Lung (tissue), 12 donors: ENCODE measurements around the gene CDK5RAP2. TPM values are rescaled to one million over a fixed set of nuclear protein-coding genes. Genes with fewer than 3 reads are reported as not detected.

Source experiments
- ATAC-seq: fragments of 200-7000 bp; cut with Tn5 transposase; one replicate; pipeline ENCODE4 v1.9.1; 2020; ENCODE audit warnings: moderate number of reproducible peaks; ENCODE audit not compliant: insufficient read depth, low FRiP score
- DNase-seq, 3 donors: peaks; one replicate each; pipeline ENCODE4 v3.0.0-alpha.2; 2013 to 2017
- H3K27ac ChIP-seq, 2 donors: one replicate each; pipeline ENCODE4 v1.5.1; 2013; ENCODE audit warnings: mild to moderate bottlenecking in 2 of 2, moderate library complexity in 2 of 2, control low read depth in 1 of 2, inconsistent platforms in 1 of 2, low read depth in 1 of 2, low read length in 1 of 2
- H3K27me3 ChIP-seq, 3 donors: one replicate each; pipeline ENCODE4 v1.5.1; 2013; ENCODE audit warnings: low read length in 2 of 3; ENCODE audit not compliant: control insufficient read depth in 3 of 3, insufficient read depth in 3 of 3
- H3K36me3 ChIP-seq, 4 donors: one replicate each; pipeline ENCODE4 v1.5.1; 2013; ENCODE audit warnings: low read length in 4 of 4, mild to moderate bottlenecking in 1 of 4, moderate library complexity in 1 of 4; ENCODE audit not compliant: control insufficient read depth in 4 of 4, insufficient read depth in 4 of 4
- H3K4me1 ChIP-seq, 5 donors: one replicate each; pipeline ENCODE4 v1.5.1; 2013; ENCODE audit warnings: low read length in 5 of 5, mild to moderate bottlenecking in 2 of 5, moderate library complexity in 1 of 5; ENCODE audit not compliant: control insufficient read depth in 5 of 5, insufficient read depth in 5 of 5
- H3K4me3 ChIP-seq: one replicate; pipeline ENCODE4 v1.5.1; 2013; ENCODE audit warnings: mild to moderate bottlenecking, control low read depth, moderate library complexity
- H3K9ac ChIP-seq, 2 donors: one replicate each; pipeline ENCODE4 v1.5.1; 2013; ENCODE audit warnings: low read length in 2 of 2, control low read depth in 1 of 2; ENCODE audit not compliant: insufficient read depth in 1 of 2
- H3K9me3 ChIP-seq, 4 donors: one replicate each; pipeline ENCODE4 v1.5.1; 2013; ENCODE audit warnings: low read length in 3 of 4, mild to moderate bottlenecking in 1 of 4, moderate library complexity in 1 of 4; ENCODE audit not compliant: control insufficient read depth in 4 of 4, insufficient read depth in 3 of 4
- WGBS, 2 donors: extraction: QIAGEN DNeasy Blood & Tissue Kit; methylation state at CpG; one replicate each; pipeline ENCODE4 v1.1.7; 2013; 5-methylcytosine and 5-hydroxymethylcytosine counted together
- polyA plus RNA-seq, 2 donors: library from polyadenylated mRNA; stranded (reverse); fragments of 200-250 nt; gene quantifications; one replicate each; pipeline ENCODE4 v1.2.1, GENCODE V29; 2013
- total RNA-seq, 2 donors: library from RNA; depleted of rRNA in 1 of 2; stranded (reverse); fragments of >200 nt in 1 of 2; gene quantifications; one replicate each; pipeline ENCODE4 v1.2.1, GENCODE V29; 2014 to 2021
- TF ChIP-seq, protein P1 (sequence below): IDR thresholded peaks from 2 replicates; pipeline ENCODE4 v1.5.1; 2012; ENCODE audit warnings: mild to moderate bottlenecking; ENCODE audit errors: control extremely low read depth, extremely low read depth
- donor health status: control.
- donor health status: control.
- donor health status: Bipolar disorder and iron deficiency.
- donor health status: healthy.
- donor health status: DM: yes; HTN: yes; CAD: no.

Gene CDK5RAP2
- total and polyA plus RNA-seq, 4 donors: 25.6 to 65.7 (median 35.9) TPM

DNA sequence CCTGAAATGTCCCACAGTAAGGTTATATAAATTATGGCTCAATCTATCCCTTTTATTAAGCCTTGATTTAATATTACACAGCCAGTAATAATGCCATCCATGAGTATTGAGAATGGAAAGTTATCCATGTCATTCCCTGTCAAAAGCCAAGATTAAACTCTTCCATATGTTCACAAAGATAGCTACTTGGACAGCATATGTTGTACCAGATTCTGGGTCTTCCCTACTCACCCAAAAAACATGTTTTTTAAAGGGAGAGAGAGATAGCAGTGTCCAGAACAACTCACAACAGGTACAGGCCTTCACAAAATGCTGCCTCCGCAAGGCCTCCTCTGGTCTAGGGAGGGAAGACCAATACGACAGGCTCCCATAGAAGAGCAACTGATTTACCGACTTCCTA, 15.4 kb downstream of the CDK5RAP2 start:
- no peak overlapping the region for H3K9ac ChIP-seq
- peaks cover 13 to 39% (median 24%) of the 10 kb centered on the region in 4 donors for H3K36me3 ChIP-seq
- no peaks in the 10 kb centered on the region for H3K27me3 ChIP-seq
- TF ChIP-seq, protein P1, sequence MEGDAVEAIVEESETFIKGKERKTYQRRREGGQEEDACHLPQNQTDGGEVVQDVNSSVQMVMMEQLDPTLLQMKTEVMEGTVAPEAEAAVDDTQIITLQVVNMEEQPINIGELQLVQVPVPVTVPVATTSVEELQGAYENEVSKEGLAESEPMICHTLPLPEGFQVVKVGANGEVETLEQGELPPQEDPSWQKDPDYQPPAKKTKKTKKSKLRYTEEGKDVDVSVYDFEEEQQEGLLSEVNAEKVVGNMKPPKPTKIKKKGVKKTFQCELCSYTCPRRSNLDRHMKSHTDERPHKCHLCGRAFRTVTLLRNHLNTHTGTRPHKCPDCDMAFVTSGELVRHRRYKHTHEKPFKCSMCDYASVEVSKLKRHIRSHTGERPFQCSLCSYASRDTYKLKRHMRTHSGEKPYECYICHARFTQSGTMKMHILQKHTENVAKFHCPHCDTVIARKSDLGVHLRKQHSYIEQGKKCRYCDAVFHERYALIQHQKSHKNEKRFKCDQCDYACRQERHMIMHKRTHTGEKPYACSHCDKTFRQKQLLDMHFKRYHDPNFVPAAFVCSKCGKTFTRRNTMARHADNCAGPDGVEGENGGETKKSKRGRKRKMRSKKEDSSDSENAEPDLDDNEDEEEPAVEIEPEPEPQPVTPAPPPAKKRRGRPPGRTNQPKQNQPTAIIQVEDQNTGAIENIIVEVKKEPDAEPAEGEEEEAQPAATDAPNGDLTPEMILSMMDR: no peak
- DNase-seq (no peak), ATAC-seq (no peak)
- no peak overlapping the region for H3K27ac ChIP-seq
- no peak overlapping the region for H3K4me3 ChIP-seq
- WGBS, 2 donors: 99 to 100% methylated on average over 3 of the region's 3 CpGs
- H3K9me3 ChIP-seq: no peaks in the 10 kb centered on the region
- H3K4me1 ChIP-seq: peaks cover 0 to 2% (median 0%) of the 10 kb centered on the region in 5 donors

DNA sequence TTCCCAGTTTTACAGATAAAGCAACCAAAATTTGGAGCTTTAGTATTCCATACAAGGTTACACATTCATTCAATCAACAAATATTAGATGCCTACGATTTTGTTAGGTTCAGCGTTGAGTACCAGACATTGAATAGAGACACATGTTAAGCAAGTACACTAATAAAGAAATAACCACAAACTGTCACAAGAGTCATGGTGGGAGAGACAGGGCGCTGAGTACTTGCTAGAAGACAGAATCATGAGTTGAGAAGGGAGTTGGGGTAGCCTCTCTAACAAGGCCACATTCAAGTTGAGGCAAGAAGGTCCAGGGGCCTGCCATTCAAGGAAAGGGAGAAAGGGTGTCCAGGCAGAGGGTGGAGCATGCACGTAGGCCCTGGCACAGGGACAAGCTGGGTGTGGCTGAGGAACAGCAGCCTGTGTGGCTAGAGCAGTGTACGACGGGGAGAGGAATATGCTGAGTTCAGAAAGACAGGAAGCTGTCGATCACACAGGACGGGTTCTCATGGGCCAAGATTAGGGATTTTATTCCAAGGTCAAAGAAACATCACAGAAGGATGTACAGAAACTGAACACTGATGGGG, 17.0 kb downstream of the CDK5RAP2 start:
- H3K36me3 ChIP-seq: peaks cover 7 to 32% (median 17%) of the 10 kb centered on the region in 4 donors
- no peak for ATAC-seq
- H3K4me1 ChIP-seq: peaks cover 0 to 2% (median 0%) of the 10 kb centered on the region in 5 donors
- DNase-seq: no peak
- H3K9ac ChIP-seq: no peak overlapping the region
- H3K4me3 ChIP-seq: no peak overlapping the region
- 50 to 60% methylated on average over 8 of the region's 8 CpGs for WGBS, 2 donors
- TF ChIP-seq, protein P1: no peak
- no peaks in the 10 kb centered on the region for H3K9me3 ChIP-seq
- no peaks in the 10 kb centered on the region for H3K27me3 ChIP-seq
- no peak overlapping the region for H3K27ac ChIP-seq

DNA sequence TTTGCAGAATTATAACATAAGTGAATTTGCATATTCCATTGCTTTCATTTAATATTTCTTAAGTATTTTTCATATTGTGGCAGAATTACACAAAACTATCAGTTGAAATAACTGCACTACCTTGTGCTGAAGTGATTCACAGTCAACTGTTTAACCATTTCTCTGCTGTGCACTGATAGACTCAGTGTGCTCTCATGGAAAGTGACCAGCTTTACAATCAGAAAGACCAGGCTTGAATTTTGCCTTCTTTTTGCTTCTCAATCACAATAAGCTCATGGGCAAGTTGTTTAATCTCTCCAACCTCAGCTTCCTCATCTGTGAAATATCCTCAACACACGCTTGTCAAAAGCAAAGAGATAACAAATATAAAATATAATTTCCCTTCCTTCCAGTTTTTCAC, 18.3 kb downstream of the CDK5RAP2 start:
- Histone ChIP-seq H3K9me3 (no peaks in the 10 kb centered on the region), H3K9ac (no peak overlapping the region), H3K4me1 (peaks cover 0 to 2% (median 0%) of the 10 kb centered on the region in 5 donors), H3K4me3 (no peak overlapping the region), H3K27ac (no peak overlapping the region), H3K27me3 (no peaks in the 10 kb centered on the region), H3K36me3 (peaks cover 3 to 24% (median 14%) of the 10 kb centered on the region in 4 donors)
- DNase-seq (no peak), ATAC-seq (no peak)
- TF ChIP-seq, protein P1: no peak
- WGBS, 2 donors: 74 to 86% methylated on average over 1 of the region's 1 CpG

DNA sequence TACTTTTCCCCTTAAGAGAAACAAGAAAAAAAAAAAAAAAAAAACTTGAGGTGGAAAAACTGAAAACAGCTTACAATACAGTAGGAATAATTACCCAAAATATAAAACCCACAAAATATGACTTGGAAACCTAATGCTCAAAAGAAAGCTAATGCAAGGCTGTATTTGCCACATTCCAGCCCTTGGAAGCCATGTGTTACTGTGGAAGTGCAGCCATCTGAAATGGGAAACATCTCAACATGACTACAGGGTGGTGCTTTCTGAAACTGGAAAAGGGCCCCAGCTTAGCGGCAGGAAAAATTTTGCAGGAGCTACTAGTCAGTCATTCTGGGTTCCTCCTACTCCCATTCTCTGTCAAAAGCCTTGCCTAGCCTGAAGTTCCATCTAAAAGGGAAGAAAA, 20.4 kb downstream of the CDK5RAP2 start:
- Histone ChIP-seq H3K36me3 (peaks cover 3 to 10% (median 8%) of the 10 kb centered on the region in 4 donors), H3K9me3 (no peaks in the 10 kb centered on the region), H3K9ac (no peak overlapping the region), H3K27me3 (no peaks in the 10 kb centered on the region), H3K4me3 (no peak overlapping the region), H3K27ac (no peak overlapping the region), H3K4me1 (peaks cover 0 to 2% (median 0%) of the 10 kb centered on the region in 5 donors)
- ATAC-seq (no peak), DNase-seq (no peak)
- TF ChIP-seq, protein P1: no peak
- WGBS, 2 donors: 88 to 94% methylated on average over 1 of the region's 1 CpG
